Hematopoietic multipotent progenitor cell treated with erythropoietin and hydrocortisone succinate and interleukin-3 and kit ligand, for 6 days (in vitro differentiated cells): ENCODE measurements around the gene LRIT3.

Experiments used
- DNase-seq: peaks from one replicate; pipeline ENCODE4 v3.0.0-alpha.2; 2015

Gene LRIT3

DNA sequence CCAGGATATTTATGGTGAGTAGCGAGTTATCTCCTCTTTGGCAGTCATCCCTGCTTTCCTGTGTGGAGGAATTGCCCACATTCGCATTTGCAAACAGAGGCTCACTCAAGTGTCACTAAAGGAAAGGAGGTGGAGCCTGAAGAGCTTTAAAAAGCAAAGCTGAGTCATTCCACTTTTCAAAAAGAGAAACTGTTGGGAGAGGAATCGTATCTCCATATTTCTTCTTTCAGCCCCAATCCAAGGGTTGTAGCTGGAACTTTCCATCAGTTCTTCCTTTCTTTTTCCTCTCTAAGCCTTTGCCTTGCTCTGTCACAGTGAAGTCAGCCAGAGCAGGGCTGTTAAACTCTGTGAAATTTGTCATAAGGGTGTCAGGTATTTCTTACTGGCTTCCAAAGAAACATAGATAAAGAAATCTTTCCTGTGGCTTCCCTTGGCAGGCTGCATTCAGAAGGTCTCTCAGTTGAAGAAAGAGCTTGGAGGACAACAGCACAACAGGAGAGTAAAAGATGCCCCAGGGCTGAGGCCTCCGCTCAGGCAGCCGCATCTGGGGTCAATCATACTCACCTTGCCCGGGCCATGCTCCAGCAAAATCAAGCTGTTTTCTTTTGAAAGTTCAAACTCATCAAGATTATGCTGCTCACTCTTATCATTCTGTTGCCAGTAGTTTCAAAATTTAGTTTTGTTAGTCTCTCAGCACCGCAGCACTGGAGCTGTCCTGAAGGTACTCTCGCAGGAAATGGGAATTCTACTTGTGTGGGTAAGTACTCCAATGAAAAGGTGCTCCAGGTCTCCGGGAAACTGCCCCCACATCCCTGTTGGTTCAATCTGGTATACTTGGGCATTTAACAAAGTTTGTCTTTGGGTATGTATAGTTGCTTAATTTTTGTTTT is 65.0 kb downstream of the LRIT3 start, which contains the start of gene EGF:
TSS of gene EGF (plus strand) at position 178 of the 890 bp plus-strand sequence. CDS start at position 631, 453 bp downstream.
- peak; percentile 10 for DNase-seq

DNA sequence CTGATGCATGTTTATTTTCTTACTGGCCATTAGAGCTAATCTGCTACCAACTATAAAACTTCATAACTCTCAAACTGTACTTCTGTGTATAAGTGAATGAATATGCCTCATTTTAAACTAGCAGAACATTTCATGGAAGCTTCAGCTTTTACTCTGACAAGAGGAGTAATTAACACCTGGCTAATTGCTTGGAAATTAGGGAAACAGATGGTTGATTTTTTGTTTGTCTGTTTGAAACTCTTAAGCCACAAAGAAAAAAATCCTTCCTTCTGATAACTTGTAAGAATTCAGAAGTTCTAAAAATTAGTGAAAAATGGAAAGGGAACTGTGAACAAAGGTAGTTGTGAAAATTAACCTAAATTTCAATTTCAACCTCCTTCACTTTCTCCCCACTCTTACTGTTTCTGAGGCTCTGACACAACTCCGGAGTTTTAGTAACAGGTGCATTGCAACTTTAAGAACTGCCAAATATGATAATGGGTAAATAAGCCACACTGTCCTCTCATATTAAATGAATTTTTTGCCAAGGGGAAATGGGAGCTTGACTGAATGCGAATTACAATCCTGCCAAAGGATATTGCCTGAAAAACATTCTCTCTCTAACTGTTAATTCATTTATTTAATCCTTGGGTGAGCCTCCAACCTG is 65.8 kb downstream of the LRIT3 start:
- no peak for DNase-seq

DNA sequence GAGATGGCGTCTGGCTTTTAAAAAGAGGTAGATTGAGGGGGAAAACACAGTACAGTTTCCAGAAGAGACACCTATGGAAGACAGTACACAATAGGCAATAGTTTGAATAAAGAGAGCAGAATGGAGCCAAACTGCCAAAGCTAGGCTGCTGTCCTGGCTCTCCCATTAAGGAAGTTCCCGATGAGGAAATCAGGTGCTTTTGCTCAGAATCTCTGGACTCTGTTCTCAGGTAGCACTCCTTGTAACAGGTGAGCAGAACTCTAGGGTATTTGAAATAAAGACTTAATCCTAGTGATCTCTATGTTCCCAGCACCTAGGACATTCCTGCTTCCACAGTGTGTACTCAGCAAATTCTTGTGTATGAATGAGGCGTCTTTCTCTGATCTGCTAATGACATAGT is 66.4 kb downstream of the LRIT3 start:
- no peak for DNase-seq

DNA sequence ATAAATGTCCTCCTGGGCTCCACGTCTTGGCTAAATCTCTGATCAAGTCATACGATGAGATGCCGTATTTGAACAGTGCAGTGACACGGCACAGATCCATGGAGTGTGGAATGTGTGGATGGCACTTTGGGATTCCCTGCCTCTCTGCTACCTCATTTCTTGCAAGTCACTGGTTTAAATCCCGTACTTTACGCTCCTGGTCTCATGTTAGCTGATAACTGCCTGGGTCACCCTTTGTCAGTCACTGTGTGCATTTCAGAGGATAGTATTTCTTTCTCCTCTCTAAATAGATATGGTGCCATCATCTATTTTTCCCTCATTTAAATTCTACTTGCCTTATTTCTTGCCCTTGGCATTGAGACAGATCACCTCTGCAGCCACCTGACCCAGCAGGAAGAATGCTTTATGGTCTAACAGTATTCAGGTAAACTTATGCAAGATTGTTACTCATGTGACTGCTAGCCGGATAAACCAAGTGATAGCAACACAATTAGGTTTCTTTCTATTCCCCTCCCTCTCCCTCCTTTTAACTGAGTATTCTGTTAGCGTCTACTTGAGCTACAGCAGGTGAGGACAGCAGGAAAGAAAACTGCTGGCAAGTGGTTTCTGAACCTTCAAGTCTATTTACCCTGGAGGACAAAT is 67.6 kb downstream of the LRIT3 start:
- DNase-seq = no peak

DNA sequence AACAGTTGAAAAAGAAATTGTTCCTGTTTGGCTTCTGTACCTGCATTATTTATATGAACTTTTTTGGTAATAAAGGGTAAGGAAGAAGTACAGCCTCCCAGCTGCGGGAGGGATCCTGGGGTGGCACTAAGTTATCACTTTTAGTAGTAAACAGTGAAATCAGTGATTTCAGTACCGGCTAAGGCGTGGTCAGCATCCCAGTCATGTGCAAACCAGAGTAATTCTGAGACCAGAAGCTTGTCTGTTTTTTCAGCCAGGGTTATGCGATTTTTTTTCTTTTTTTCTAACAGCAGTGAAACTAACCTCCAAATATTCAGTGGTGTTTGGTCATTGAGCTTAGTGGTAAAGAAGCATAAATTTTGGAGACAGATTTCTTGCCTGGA is 68.1 kb downstream of the LRIT3 start:
- DNase-seq = no peak

DNA sequence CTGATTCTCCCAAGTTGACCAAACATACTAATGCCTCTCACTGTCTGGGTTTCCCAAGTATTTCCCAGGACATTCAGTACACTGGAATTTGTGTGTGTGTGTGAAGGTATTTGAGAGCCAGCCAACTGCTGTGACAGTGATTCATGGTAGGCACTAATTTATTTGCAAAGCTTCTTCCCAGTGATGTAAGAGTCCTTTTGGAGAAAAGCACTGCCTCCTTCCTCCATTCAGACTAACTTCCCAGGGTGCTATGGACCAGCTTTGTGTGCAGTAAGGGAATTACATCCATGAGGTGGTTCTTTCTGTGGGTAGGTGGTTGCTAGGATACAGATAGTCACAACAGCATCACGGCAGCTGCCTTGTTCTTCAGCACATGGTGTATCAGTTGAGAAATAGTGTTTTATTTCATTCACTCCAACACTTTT is 73.5 kb downstream of the LRIT3 start:
- DNase-seq = no peak
